ENCODE results near the gene ACSM2A. TPM values are rescaled to one million over a fixed set of nuclear protein-coding genes. Genes with fewer than 3 reads are reported as not detected.

Gene ACSM2A
- total RNA-seq, 1 donor from 2014 or later = not detected

Other genes starting within 250 kb of the ACSM2A start
- gene GP2, start 124.0 kb upstream of the ACSM2A start, total RNA-seq = not detected in 2 replicates
- not detected in 2 replicates for gene UMOD, start 98.8 kb upstream of the ACSM2A start, total RNA-seq
- not detected in 2 replicates for gene PDILT, start 46.8 kb upstream of the ACSM2A start, total RNA-seq
- gene ACSM5, start 42.0 kb upstream of the ACSM2A start, total RNA-seq = not detected in 2 replicates
- gene ACSM2B, start 124.8 kb downstream of the ACSM2A start, total RNA-seq = not detected in 2 replicates
- under 0.01 TPM in 1 of 2 replicates, not detected in the other for gene ACSM1, start 246.2 kb downstream of the ACSM2A start, total RNA-seq